ENCODE results near the gene ATG4C.
"Not testable (repeated sequence)": the region's sequence is repeated elsewhere in the genome, so short reads cannot be mapped to it uniquely, and the experiment has no call there.

Gene ATG4C

GRCh38 chr1:62774006-62774405, 9.9 kb upstream of the ATG4C start:
- DNase-seq (ENCODE audit: low read depth) = no peak
- no peak overlapping the region for H3K4me3 ChIP-seq (ENCODE audit: low read length)
- TF ChIP-seq CTCF (IDR thresholded peaks at IDR 0.05; ENCODE audit: insufficient read depth, low read depth, low read length, missing control alignments) = no peak

GRCh38 chr1:62774971-62775595, 8.8 kb upstream of the ATG4C start:
- no peak overlapping the region for H3K4me3 ChIP-seq (ENCODE audit: low read length)
- no peak for TF ChIP-seq CTCF (IDR thresholded peaks at IDR 0.05; ENCODE audit: insufficient read depth, low read depth, low read length, missing control alignments)
- no peak for DNase-seq (ENCODE audit: low read depth)

GRCh38 chr1:62778208-62778607, 5.7 kb upstream of the ATG4C start:
- peak; percentile 59 for DNase-seq (ENCODE audit: low read depth)
- no peak overlapping the region for H3K4me3 ChIP-seq (ENCODE audit: low read length)
- TF ChIP-seq CTCF (IDR thresholded peaks at IDR 0.05; ENCODE audit: insufficient read depth, low read depth, low read length, missing control alignments) = no peak

- TF ChIP-seq CTCF (IDR thresholded peaks at IDR 0.05; ENCODE audit: insufficient read depth, low read depth, low read length, missing control alignments) = no peak
- H3K4me3 ChIP-seq (ENCODE audit: low read length) = no peak overlapping the region
- peak; percentile 50 for DNase-seq (ENCODE audit: low read depth)
Observed at GRCh38 chr1:62781841-62782543, 1.9 kb upstream of the ATG4C start.

- not testable (repeated sequence) for H3K4me3 ChIP-seq (ENCODE audit: low read length); DNase-seq (ENCODE audit: low read depth)
Observed at GRCh38 chr1:62782544-62783212, 1.3 kb upstream of the ATG4C start.

- peak; percentile 15 for DNase-seq (ENCODE audit: low read depth)
- H3K4me3 ChIP-seq (ENCODE audit: low read length) = peak overlapping the region; percentile 95
- no peak for TF ChIP-seq CTCF (IDR thresholded peaks at IDR 0.05; ENCODE audit: insufficient read depth, low read depth, low read length, missing control alignments)
Observed at GRCh38 chr1:62784509-62785365, 805 bp downstream of the ATG4C start.

- no peak for DNase-seq (ENCODE audit: low read depth)
- H3K4me3 ChIP-seq (ENCODE audit: low read length) = no peak overlapping the region
- no peak for TF ChIP-seq CTCF (IDR thresholded peaks at IDR 0.05; ENCODE audit: insufficient read depth, low read depth, low read length, missing control alignments)
Observed at GRCh38 chr1:62790716-62791115, 6.8 kb downstream of the ATG4C start.
